HEK293 (cell line): ENCODE results near the gene CYB5R4.

Experiments used
- SP7 ChIP-seq: fragments of 450-650 bp; formaldehyde crosslinking; IDR thresholded peaks from 2 replicates; pipeline ENCODE4 v1.5.1; 2016; ENCODE audit warnings: missing biosample characterization, missing genetic modification characterization
- YY1 ChIP-seq: fragments of 450-650 bp; formaldehyde crosslinking; IDR thresholded peaks from 2 replicates; pipeline ENCODE4 v1.5.1; 2018; ENCODE audit warnings: missing biosample characterization, missing genetic modification characterization
- ZNF302 ChIP-seq: fragments of 450-650 bp; formaldehyde crosslinking; IDR thresholded peaks from 2 replicates; pipeline ENCODE4 v1.5.1; 2016; ENCODE audit warnings: missing biosample characterization, missing genetic modification characterization, low read depth
- ZNF629 ChIP-seq: fragments of 450-650 bp; formaldehyde crosslinking; IDR thresholded peaks from 2 replicates; pipeline ENCODE4 v1.5.1; 2017; ENCODE audit warnings: missing biosample characterization, missing genetic modification characterization
- ZNF658 ChIP-seq: fragments of 450-650 bp; formaldehyde crosslinking; IDR thresholded peaks from 2 replicates; pipeline ENCODE4; 2016; ENCODE audit warnings: missing biosample characterization, missing genetic modification characterization
- ZNF670 ChIP-seq: fragments of 450-650 bp; formaldehyde crosslinking; IDR thresholded peaks from 2 replicates; pipeline ENCODE4 v1.5.1; 2016; ENCODE audit warnings: missing biosample characterization, missing genetic modification characterization, low read depth
- ZNF747 ChIP-seq: fragments of 450-650 bp; formaldehyde crosslinking; IDR thresholded peaks from 2 replicates; pipeline ENCODE4 v1.5.1; 2016; ENCODE audit warnings: missing biosample characterization, missing genetic modification characterization
- ZNF777 ChIP-seq: fragments of 450-650 bp; formaldehyde crosslinking; IDR thresholded peaks from 2 replicates; pipeline ENCODE4 v1.5.1; 2017; ENCODE audit warnings: missing biosample characterization, missing genetic modification characterization, borderline replicate concordance
- TF ChIP-seq, protein P1 (sequence below): fragments of 450-650 bp; formaldehyde crosslinking; IDR thresholded peaks from 2 replicates; pipeline ENCODE4 v1.5.1; 2016; ENCODE audit warnings: missing biosample characterization, missing genetic modification characterization
- TF ChIP-seq, protein P2 (sequence below): fragments of 450-650 bp; formaldehyde crosslinking; IDR thresholded peaks from 2 replicates; pipeline ENCODE4 v1.5.1; 2016; ENCODE audit warnings: missing biosample characterization, missing genetic modification characterization
- TF ChIP-seq, protein P3 (sequence below): fragments of 450-650 bp; formaldehyde crosslinking; optimal IDR thresholded peaks from 2 replicates; pipeline ENCODE3; 2016; ENCODE audit warnings: missing biosample characterization, mild to moderate bottlenecking, missing genetic modification characterization
- TF ChIP-seq, protein P4 (sequence below): fragments of 450-650 bp; formaldehyde crosslinking; IDR thresholded peaks from 2 replicates; pipeline ENCODE4 v1.5.1; 2016; ENCODE audit warnings: missing biosample characterization, missing genetic modification characterization

DNA sequence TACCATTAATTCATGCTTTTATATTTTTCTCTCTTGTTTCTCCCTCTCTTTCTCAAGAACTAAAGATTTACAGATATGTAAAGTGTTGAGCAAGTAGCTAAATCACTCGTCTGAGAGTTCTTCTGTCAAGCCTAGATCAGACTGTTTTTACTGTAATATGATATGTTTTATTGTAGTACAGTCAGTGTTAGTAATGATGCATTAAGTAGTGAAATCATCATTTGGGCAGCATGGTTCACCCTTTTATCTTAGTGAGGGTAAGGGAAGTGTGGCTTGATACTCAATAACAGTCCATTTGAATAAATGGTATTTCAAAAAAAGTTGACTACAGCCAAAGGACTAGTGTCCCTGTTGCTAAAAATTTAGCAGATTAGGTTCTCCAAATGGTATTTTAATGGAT, 9.2 kb downstream of the CYB5R4 start:
- TF ChIP-seq ZNF670 (tag by site-specific recombination) (no peak), ZNF747 (tag by site-specific recombination) (no peak), ZNF302 (tag by site-specific recombination) (0 out of 2 replicates have a peak, but pooled peaks have one; percentile 60), ZNF777 (tag by site-specific recombination) (no peak), ZNF658 (tag by site-specific recombination) (no peak), ZNF629 (tag by site-specific recombination) (peak; percentile 91), SP7 (tag by site-specific recombination) (peak; percentile 89), YY1 (tag by site-specific recombination) (no peak)
- TF ChIP-seq, protein P1, sequence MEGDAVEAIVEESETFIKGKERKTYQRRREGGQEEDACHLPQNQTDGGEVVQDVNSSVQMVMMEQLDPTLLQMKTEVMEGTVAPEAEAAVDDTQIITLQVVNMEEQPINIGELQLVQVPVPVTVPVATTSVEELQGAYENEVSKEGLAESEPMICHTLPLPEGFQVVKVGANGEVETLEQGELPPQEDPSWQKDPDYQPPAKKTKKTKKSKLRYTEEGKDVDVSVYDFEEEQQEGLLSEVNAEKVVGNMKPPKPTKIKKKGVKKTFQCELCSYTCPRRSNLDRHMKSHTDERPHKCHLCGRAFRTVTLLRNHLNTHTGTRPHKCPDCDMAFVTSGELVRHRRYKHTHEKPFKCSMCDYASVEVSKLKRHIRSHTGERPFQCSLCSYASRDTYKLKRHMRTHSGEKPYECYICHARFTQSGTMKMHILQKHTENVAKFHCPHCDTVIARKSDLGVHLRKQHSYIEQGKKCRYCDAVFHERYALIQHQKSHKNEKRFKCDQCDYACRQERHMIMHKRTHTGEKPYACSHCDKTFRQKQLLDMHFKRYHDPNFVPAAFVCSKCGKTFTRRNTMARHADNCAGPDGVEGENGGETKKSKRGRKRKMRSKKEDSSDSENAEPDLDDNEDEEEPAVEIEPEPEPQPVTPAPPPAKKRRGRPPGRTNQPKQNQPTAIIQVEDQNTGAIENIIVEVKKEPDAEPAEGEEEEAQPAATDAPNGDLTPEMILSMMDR (tag by site-specific recombination), result no peak
- TF ChIP-seq, protein P2, sequence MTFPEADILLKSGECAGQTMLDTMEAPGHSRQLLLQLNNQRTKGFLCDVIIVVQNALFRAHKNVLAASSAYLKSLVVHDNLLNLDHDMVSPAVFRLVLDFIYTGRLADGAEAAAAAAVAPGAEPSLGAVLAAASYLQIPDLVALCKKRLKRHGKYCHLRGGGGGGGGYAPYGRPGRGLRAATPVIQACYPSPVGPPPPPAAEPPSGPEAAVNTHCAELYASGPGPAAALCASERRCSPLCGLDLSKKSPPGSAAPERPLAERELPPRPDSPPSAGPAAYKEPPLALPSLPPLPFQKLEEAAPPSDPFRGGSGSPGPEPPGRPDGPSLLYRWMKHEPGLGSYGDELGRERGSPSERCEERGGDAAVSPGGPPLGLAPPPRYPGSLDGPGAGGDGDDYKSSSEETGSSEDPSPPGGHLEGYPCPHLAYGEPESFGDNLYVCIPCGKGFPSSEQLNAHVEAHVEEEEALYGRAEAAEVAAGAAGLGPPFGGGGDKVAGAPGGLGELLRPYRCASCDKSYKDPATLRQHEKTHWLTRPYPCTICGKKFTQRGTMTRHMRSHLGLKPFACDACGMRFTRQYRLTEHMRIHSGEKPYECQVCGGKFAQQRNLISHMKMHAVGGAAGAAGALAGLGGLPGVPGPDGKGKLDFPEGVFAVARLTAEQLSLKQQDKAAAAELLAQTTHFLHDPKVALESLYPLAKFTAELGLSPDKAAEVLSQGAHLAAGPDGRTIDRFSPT (tag by site-specific recombination), result peak; percentile 95
- TF ChIP-seq, protein P3, sequence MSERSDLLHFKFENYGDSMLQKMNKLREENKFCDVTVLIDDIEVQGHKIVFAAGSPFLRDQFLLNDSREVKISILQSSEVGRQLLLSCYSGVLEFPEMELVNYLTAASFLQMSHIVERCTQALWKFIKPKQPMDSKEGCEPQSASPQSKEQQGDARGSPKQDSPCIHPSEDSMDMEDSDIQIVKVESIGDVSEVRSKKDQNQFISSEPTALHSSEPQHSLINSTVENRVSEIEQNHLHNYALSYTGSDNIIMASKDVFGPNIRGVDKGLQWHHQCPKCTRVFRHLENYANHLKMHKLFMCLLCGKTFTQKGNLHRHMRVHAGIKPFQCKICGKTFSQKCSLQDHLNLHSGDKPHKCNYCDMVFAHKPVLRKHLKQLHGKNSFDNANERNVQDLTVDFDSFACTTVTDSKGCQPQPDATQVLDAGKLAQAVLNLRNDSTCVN, result no peak
- TF ChIP-seq, protein P4, sequence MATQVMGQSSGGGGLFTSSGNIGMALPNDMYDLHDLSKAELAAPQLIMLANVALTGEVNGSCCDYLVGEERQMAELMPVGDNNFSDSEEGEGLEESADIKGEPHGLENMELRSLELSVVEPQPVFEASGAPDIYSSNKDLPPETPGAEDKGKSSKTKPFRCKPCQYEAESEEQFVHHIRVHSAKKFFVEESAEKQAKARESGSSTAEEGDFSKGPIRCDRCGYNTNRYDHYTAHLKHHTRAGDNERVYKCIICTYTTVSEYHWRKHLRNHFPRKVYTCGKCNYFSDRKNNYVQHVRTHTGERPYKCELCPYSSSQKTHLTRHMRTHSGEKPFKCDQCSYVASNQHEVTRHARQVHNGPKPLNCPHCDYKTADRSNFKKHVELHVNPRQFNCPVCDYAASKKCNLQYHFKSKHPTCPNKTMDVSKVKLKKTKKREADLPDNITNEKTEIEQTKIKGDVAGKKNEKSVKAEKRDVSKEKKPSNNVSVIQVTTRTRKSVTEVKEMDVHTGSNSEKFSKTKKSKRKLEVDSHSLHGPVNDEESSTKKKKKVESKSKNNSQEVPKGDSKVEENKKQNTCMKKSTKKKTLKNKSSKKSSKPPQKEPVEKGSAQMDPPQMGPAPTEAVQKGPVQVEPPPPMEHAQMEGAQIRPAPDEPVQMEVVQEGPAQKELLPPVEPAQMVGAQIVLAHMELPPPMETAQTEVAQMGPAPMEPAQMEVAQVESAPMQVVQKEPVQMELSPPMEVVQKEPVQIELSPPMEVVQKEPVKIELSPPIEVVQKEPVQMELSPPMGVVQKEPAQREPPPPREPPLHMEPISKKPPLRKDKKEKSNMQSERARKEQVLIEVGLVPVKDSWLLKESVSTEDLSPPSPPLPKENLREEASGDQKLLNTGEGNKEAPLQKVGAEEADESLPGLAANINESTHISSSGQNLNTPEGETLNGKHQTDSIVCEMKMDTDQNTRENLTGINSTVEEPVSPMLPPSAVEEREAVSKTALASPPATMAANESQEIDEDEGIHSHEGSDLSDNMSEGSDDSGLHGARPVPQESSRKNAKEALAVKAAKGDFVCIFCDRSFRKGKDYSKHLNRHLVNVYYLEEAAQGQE (tag by site-specific recombination), result no peak
